NCI-H510A treated with DMSO at 0.1 percent for 48 hours (cell line): ENCODE data around the gene MCM5.
"Not testable (repeated sequence)": the region's sequence is repeated elsewhere in the genome, so short reads cannot be mapped to it uniquely, and the experiment has no call there.

Experiments
- DNase-seq: peaks from one replicate; lab custom pipeline; 2025; lab: John Stamatoyannopoulos, UW

MCM5 gene

GRCh38 chr22:35399678-35400500 is at the start of gene MCM5:
TSS of gene MCM5 (plus strand) at chr22:35400140. CDS start at chr22:35400439, 299 bp downstream.
- DNase-seq = peak; percentile 90

GRCh38 chr22:35350539-35351503 is 49.1 kb upstream of the MCM5 start:
- peak; percentile 62 for DNase-seq

GRCh38 chr22:35352214-35353111 is 47.5 kb upstream of the MCM5 start:
- DNase-seq = peak; percentile 8

- no peak for DNase-seq
Measured at GRCh38 chr22:35353318-35353717, 46.6 kb upstream of the MCM5 start.

- DNase-seq = no peak
Measured at GRCh38 chr22:35354068-35354467, 45.9 kb upstream of the MCM5 start.

- DNase-seq = no peak
Measured at GRCh38 chr22:35357883-35358621, 41.9 kb upstream of the MCM5 start.

- DNase-seq = no peak
Measured at GRCh38 chr22:35359380-35360065, 40.4 kb upstream of the MCM5 start.

GRCh38 chr22:35361001-35361558 is 38.9 kb upstream of the MCM5 start:
- no peak for DNase-seq

- no peak for DNase-seq
Measured at GRCh38 chr22:35363566-35364086, 36.3 kb upstream of the MCM5 start.

GRCh38 chr22:35364230-35364629 is 35.7 kb upstream of the MCM5 start:
- DNase-seq = not testable (repeated sequence)

- DNase-seq = no peak
Measured at GRCh38 chr22:35367331-35367886, 32.5 kb upstream of the MCM5 start.

GRCh38 chr22:35368386-35368785 is 31.6 kb upstream of the MCM5 start:
- no peak for DNase-seq

- no peak for DNase-seq
Measured at GRCh38 chr22:35369996-35370395, 29.9 kb upstream of the MCM5 start.

GRCh38 chr22:35373781-35374180 is 26.2 kb upstream of the MCM5 start:
- no peak for DNase-seq

- no peak for DNase-seq
Measured at GRCh38 chr22:35375031-35375430, 24.9 kb upstream of the MCM5 start.

GRCh38 chr22:35375526-35375925 is 24.4 kb upstream of the MCM5 start:
- DNase-seq = no peak

GRCh38 chr22:35376728-35377472 is 23.0 kb upstream of the MCM5 start:
- DNase-seq = peak; percentile 66

GRCh38 chr22:35377735-35378134 is 22.2 kb upstream of the MCM5 start:
- no peak for DNase-seq

GRCh38 chr22:35378621-35379020 is 21.3 kb upstream of the MCM5 start:
- no peak for DNase-seq
